COR-L47 (cell line): ENCODE data around the gene CSNK1G3.

Source experiments
- DNase-seq: peaks from one replicate; lab custom pipeline; 2025; lab: John Stamatoyannopoulos, UW

Gene CSNK1G3

GRCh38 chr5:123645024-123645603, 133.1 kb downstream of the CSNK1G3 start:
- DNase-seq, result no peak

GRCh38 chr5:123647066-123647465, 135.1 kb downstream of the CSNK1G3 start:
- DNase-seq, result no peak

- no peak for DNase-seq
Observed at GRCh38 chr5:123651234-123651633, 139.3 kb downstream of the CSNK1G3 start.

GRCh38 chr5:123659011-123659410, 147.0 kb downstream of the CSNK1G3 start:
- DNase-seq, result no peak

- no peak for DNase-seq
Observed at GRCh38 chr5:123659495-123659894, 147.5 kb downstream of the CSNK1G3 start.

- DNase-seq, result no peak
Observed at GRCh38 chr5:123664961-123665360, 153.0 kb downstream of the CSNK1G3 start.

GRCh38 chr5:123665822-123666371, 153.9 kb downstream of the CSNK1G3 start:
- DNase-seq, result no peak
